Trophoblast cell (in vitro differentiated cells and primary cell): ENCODE results near the gene EXOC3L2.

Experiments used
- DNase-seq, 2 donors: peaks; one replicate each; pipeline ENCODE4 v3.0.0-alpha.2; 2016
- H2AFZ ChIP-seq: 2 replicates; pipeline ENCODE4 v1.6.1; 2013; ENCODE audit warnings: low read length, moderate library complexity, mild to moderate bottlenecking; ENCODE audit not compliant: insufficient read depth, poor library complexity
- H2AK5ac ChIP-seq: 2 replicates; pipeline ENCODE4 v1.6.1; 2013; ENCODE audit warnings: mild to moderate bottlenecking, low read length
- H2BK120ac ChIP-seq: 2 replicates; pipeline ENCODE4 v1.6.1; 2013; ENCODE audit warnings: low read length, mild to moderate bottlenecking, moderate library complexity; ENCODE audit not compliant: insufficient read depth, poor library complexity
- H2BK12ac ChIP-seq: 2 replicates; pipeline ENCODE4 v1.6.1; 2013; ENCODE audit warnings: mild to moderate bottlenecking, low read length, moderate library complexity
- H2BK5ac ChIP-seq: 2 replicates; pipeline ENCODE4 v1.6.1; 2013; ENCODE audit warnings: low read length, low read depth, moderate library complexity, mild to moderate bottlenecking; ENCODE audit not compliant: poor library complexity
- H3K14ac ChIP-seq: 2 replicates; pipeline ENCODE4 v1.6.1; 2013; ENCODE audit warnings: mild to moderate bottlenecking, low read length
- H3K18ac ChIP-seq: 2 replicates; pipeline ENCODE4 v1.6.1; 2013; ENCODE audit warnings: mild to moderate bottlenecking, low read length
- H3K23ac ChIP-seq: 2 replicates; pipeline ENCODE4 v1.6.1; 2013; ENCODE audit warnings: low read length
- H3K27ac ChIP-seq: 2 replicates; pipeline ENCODE4 v1.5.1; 2013; ENCODE audit warnings: low read depth, mild to moderate bottlenecking, inconsistent platforms, low read length, moderate library complexity
- H3K27me3 ChIP-seq: 2 replicates; pipeline ENCODE4 v1.6.1; 2013; ENCODE audit warnings: inconsistent platforms, mild to moderate bottlenecking, low read length, moderate library complexity; ENCODE audit not compliant: insufficient read depth
- H3K36me3 ChIP-seq, 2 experiments: 1 replicate in 1 of 2; 2 replicates in 1 of 2; pipeline ENCODE4 v1.6.1; 2013; ENCODE audit warnings: low read length in 2 of 2, mild to moderate bottlenecking in 2 of 2, moderate library complexity in 1 of 2; ENCODE audit not compliant: insufficient read depth in 2 of 2, control insufficient read depth in 1 of 2
- H3K4ac ChIP-seq: 2 replicates; pipeline ENCODE4 v1.6.1; 2013; ENCODE audit warnings: low read depth, mild to moderate bottlenecking, low read length, moderate library complexity
- H3K4me1 ChIP-seq, 2 experiments: 1 replicate in 1 of 2; 2 replicates in 1 of 2; pipeline ENCODE4 v1.6.1; 2013; ENCODE audit warnings: low read length in 2 of 2, mild to moderate bottlenecking in 2 of 2, moderate library complexity in 1 of 2; ENCODE audit not compliant: insufficient read depth in 2 of 2, control insufficient read depth in 1 of 2
- H3K4me2 ChIP-seq: 2 replicates; pipeline ENCODE4 v1.6.1; 2013; ENCODE audit warnings: inconsistent platforms, mild to moderate bottlenecking, low read length, moderate library complexity
- H3K4me3 ChIP-seq: 2 replicates; pipeline ENCODE4 v1.5.1; 2013; ENCODE audit warnings: mild to moderate bottlenecking, low read depth, low read length, inconsistent platforms
- H3K79me1 ChIP-seq: one replicate; pipeline ENCODE4 v1.6.1; 2013; ENCODE audit warnings: low read length
- H3K79me2 ChIP-seq: 2 replicates; pipeline ENCODE4 v1.6.1; 2013; ENCODE audit warnings: low read length, mild to moderate bottlenecking; ENCODE audit not compliant: control insufficient read depth, insufficient read depth, poor library complexity
- H3K9ac ChIP-seq: 2 replicates; pipeline ENCODE4 v1.6.1; 2013; ENCODE audit warnings: mild to moderate bottlenecking, low read length
- H3K9me3 ChIP-seq: 2 replicates; pipeline ENCODE4 v1.6.1; 2013; ENCODE audit warnings: low read depth, mild to moderate bottlenecking, control low read depth, inconsistent platforms, low read length; ENCODE audit not compliant: insufficient read depth
- H4K12ac ChIP-seq: 2 replicates; pipeline ENCODE4 v1.6.1; 2013; ENCODE audit warnings: low read depth, mild to moderate bottlenecking, low read length, moderate library complexity
- H4K8ac ChIP-seq: 2 replicates; pipeline ENCODE4 v1.6.1; 2013; ENCODE audit warnings: low read depth, mild to moderate bottlenecking, low read length, moderate library complexity
- H4K91ac ChIP-seq: one replicate; pipeline ENCODE4 v1.6.1; 2013; ENCODE audit warnings: low read depth, mild to moderate bottlenecking, low read length, moderate library complexity
- WGBS: extraction: QIAGEN DNeasy Blood & Tissue Kit; methylation state at CpG from one replicate; pipeline ENCODE4 v1.1.7; 2013; ENCODE audit warnings: missing lambda C conversion rate; ENCODE audit not compliant: insufficient read length, insufficient coverage; ENCODE audit errors: extremely low coverage; 5-methylcytosine and 5-hydroxymethylcytosine counted together

The EXOC3L2 gene

DNA sequence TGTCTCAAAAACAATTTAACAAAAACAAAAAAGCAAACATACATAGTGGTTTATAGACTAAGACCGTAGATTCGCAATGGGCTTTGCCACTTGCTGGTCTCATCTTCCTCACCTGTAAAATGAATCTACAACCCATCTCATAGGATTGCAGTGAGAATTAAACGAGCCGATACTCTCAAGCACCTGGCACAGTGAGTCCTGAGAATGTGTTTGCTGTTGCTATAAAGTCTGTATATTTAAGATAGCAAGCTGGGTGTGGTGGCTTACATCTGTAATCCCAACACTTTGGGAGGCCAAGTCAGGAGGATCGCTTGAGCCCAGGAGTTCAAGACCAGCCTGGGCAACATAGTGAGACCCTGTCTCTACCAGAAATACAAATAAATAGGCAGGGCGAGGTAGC lies 22.5 kb downstream of the EXOC3L2 start:
- H2BK120ac ChIP-seq = no peak overlapping the region
- H3K79me2 ChIP-seq = no peaks in the 10 kb centered on the region
- H3K9ac ChIP-seq = no peak overlapping the region
- H3K27ac ChIP-seq = no peak overlapping the region
- H3K18ac ChIP-seq = no peak overlapping the region
- H3K36me3 ChIP-seq = no peaks in the 10 kb centered on the region
- no peaks in the 10 kb centered on the region for H3K79me1 ChIP-seq
- no peak overlapping the region for H3K14ac ChIP-seq
- H2AK5ac ChIP-seq = no peak overlapping the region
- peaks cover 11% of the 10 kb centered on the region for H3K27me3 ChIP-seq
- no peak overlapping the region for H4K12ac ChIP-seq
- WGBS = no CpG with 5 or more reads among the region's 6 CpGs
- H4K8ac ChIP-seq = no peak overlapping the region
- no peak overlapping the region for H2AFZ ChIP-seq
- H3K9me3 ChIP-seq = peaks cover 3% of the 10 kb centered on the region
- no peak for DNase-seq
- H2BK5ac ChIP-seq = no peak overlapping the region
- H3K23ac ChIP-seq = no peak overlapping the region
- H3K4me1 ChIP-seq = no peaks in the 10 kb centered on the region
- H3K4me3 ChIP-seq = no peak overlapping the region
- H3K4ac ChIP-seq = no peak overlapping the region
- H4K91ac ChIP-seq = no peak overlapping the region
- H3K4me2 ChIP-seq = no peak overlapping the region
- no peak overlapping the region for H2BK12ac ChIP-seq

GRCh38 chr19:45218911-45219743 lies 26.1 kb downstream of the EXOC3L2 start:
- Histone ChIP-seq H2BK120ac (no peak overlapping the region), H3K18ac (no peak overlapping the region), H3K4me3 (no peak overlapping the region), H3K79me2 (no peaks in the 10 kb centered on the region), H2BK5ac (no peak overlapping the region), H3K27me3 (peaks cover 31% of the 10 kb centered on the region), H4K91ac (no peak overlapping the region), H2AK5ac (no peak overlapping the region), H4K12ac (no peak overlapping the region), H3K36me3 (no peaks in the 10 kb centered on the region), H3K79me1 (no peaks in the 10 kb centered on the region), H3K14ac (no peak overlapping the region), H3K9ac (no peak overlapping the region), H2AFZ (no peak overlapping the region), H3K9me3 (peaks cover 6% of the 10 kb centered on the region), H2BK12ac (no peak overlapping the region), H3K4me1 (peaks cover 2 to 5% of the 10 kb centered on the region in 2 experiments), H3K27ac (no peak overlapping the region), H3K4ac (no peak overlapping the region), H3K23ac (no peak overlapping the region), H4K8ac (no peak overlapping the region), H3K4me2 (no peak overlapping the region)
- no CpG with 5 or more reads among the region's 18 CpGs for whole genome bisulfite sequencing
- no peak for DNase-seq

GRCh38 chr19:45218426-45218825 lies 26.8 kb downstream of the EXOC3L2 start:
- no peak overlapping the region for H4K8ac ChIP-seq
- H3K4me3 ChIP-seq = no peak overlapping the region
- peaks cover 6% of the 10 kb centered on the region for H3K9me3 ChIP-seq
- H4K91ac ChIP-seq = no peak overlapping the region
- no peak overlapping the region for H3K4ac ChIP-seq
- no peak overlapping the region for H3K18ac ChIP-seq
- no peak overlapping the region for H3K4me2 ChIP-seq
- no peak overlapping the region for H2AK5ac ChIP-seq
- no peaks in the 10 kb centered on the region for H3K36me3 ChIP-seq
- H3K27ac ChIP-seq = no peak overlapping the region
- no peak for DNase-seq
- peaks cover 2 to 5% of the 10 kb centered on the region in 2 experiments for H3K4me1 ChIP-seq
- H2BK12ac ChIP-seq = no peak overlapping the region
- no peak overlapping the region for H2BK5ac ChIP-seq
- no peak overlapping the region for H4K12ac ChIP-seq
- H3K9ac ChIP-seq = no peak overlapping the region
- H3K27me3 ChIP-seq = peaks cover 31% of the 10 kb centered on the region
- H3K23ac ChIP-seq = no peak overlapping the region
- H2AFZ ChIP-seq = no peak overlapping the region
- H3K79me1 ChIP-seq = no peaks in the 10 kb centered on the region
- no CpG with 5 or more reads among the region's 4 CpGs for WGBS
- H3K14ac ChIP-seq = no peak overlapping the region
- no peaks in the 10 kb centered on the region for H3K79me2 ChIP-seq
- H2BK120ac ChIP-seq = no peak overlapping the region

DNA sequence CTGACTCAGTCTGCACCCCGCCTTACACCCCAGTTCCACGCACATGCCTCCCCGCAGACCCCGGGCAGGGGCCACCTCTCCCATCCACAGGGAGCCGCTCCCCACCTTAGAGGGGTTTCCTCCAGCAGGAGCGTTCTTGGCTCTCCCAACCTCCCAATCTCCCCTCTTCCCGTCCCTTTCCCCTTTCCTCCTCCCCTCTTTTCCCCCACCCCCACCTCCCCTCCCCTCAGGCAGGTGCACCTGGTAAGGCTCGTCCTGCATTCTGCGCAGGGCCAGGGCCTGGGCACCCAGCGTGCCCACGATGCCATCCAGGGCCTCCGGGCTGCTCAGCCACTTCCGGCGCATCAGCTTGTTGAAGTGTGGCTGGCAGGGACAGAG lies 27.3 kb downstream of the EXOC3L2 start:
- Histone ChIP-seq H2AFZ (no peak overlapping the region), H3K9me3 (peaks cover 6% of the 10 kb centered on the region), H4K8ac (no peak overlapping the region), H4K91ac (no peak overlapping the region), H3K79me2 (no peaks in the 10 kb centered on the region), H3K4me3 (no peak overlapping the region), H2BK12ac (no peak overlapping the region), H3K27me3 (peaks cover 31% of the 10 kb centered on the region), H3K4me2 (no peak overlapping the region), H3K36me3 (no peaks in the 10 kb centered on the region), H3K79me1 (no peaks in the 10 kb centered on the region), H3K18ac (no peak overlapping the region), H3K27ac (no peak overlapping the region), H3K23ac (no peak overlapping the region), H3K4ac (no peak overlapping the region), H2BK120ac (no peak overlapping the region), H2AK5ac (no peak overlapping the region), H3K14ac (no peak overlapping the region), H4K12ac (no peak overlapping the region), H3K9ac (no peak overlapping the region), H3K4me1 (peaks cover 2 to 5% of the 10 kb centered on the region in 2 experiments), H2BK5ac (no peak overlapping the region)
- DNase-seq = no peak
- WGBS = no CpG with 5 or more reads among the region's 14 CpGs
